ENCODE results near the gene MOK.
"Not testable (repeated sequence)": the region's sequence is repeated elsewhere in the genome, so short reads cannot be mapped to it uniquely, and the experiment has no call there.

The MOK gene

GRCh38 chr14:102320671-102321455, 15.9 kb upstream of the MOK start:
- no peak for DNase-seq

GRCh38 chr14:102320033-102320660, 15.2 kb upstream of the MOK start:
- no peak for DNase-seq

GRCh38 chr14:102319351-102320032, 14.5 kb upstream of the MOK start, which contains the start of gene ZNF839:
ZNF839 (plus strand) TSS chr14:102319746; CDS start chr14:102319766, 20 bp downstream.
- DNase-seq: peak in 1 of 2 experiments; percentile 30

GRCh38 chr14:102318781-102319276, 13.9 kb upstream of the MOK start:
- peak in 1 of 2 experiments; percentile 1 for DNase-seq

GRCh38 chr14:102317564-102318248, 12.7 kb upstream of the MOK start:
- DNase-seq: peak in 1 of 2 experiments; percentile 4

DNA sequence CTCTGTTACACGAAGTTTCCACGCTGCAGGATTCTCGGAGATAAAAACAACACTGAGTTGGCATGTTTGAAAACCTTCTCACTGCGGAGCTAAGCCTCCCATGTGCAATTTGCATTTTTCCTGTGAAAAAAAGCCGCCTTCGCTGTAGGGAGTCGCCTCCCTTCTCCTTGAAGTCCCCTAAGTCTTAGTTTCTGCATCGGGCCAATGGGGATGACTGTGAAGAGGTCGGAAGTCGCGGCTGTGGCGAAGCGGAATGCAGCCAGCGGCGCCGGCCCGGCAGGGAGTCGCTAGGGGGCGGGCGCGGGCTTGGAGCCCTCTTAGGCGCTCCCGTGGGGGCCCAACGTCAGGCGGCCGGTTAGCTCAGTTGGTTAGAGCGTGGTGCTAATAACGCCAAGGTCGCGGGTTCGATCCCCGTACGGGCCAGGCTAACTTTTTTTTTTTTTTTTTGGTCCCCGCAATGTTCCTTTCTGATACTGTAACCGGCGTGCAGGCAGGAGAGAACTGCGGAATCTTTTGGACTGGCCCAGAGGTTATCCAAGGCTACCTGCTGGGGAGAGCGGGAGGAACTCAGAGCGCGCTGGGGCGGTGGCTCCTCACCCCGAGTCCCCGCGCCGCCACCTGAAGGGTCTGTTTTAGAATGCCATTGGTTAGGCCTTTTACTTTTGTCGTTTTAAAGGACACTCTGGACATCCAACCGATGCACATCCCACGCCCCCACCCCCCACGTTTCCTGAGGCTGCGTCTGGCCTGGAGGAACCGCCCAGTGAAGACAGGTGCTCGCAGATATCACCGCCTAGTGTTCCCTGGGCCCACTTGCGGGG, 12.0 kb upstream of the MOK start:
- DNase-seq: peak in 1 of 2 experiments; percentile 77

DNA sequence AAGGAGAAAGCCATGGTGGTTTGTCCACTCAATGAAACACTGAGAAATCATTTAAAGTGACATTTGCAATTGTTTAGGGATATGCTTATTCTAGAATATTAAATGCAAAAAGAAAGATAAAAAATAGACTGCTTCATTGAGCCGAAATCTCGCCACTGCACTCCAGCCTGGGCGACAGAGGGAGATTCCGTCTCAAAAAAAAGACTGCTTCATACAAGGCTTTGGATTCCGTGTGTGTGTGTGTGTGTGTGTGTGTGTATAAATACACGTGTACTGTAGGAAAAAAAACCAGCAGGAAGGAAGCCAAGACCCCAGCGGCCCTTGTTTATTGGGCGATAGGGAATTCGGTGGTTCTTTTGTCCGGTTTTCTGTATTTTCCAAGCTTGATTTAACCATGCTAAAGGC, 11.4 kb upstream of the MOK start:
- DNase-seq: no peak

DNA sequence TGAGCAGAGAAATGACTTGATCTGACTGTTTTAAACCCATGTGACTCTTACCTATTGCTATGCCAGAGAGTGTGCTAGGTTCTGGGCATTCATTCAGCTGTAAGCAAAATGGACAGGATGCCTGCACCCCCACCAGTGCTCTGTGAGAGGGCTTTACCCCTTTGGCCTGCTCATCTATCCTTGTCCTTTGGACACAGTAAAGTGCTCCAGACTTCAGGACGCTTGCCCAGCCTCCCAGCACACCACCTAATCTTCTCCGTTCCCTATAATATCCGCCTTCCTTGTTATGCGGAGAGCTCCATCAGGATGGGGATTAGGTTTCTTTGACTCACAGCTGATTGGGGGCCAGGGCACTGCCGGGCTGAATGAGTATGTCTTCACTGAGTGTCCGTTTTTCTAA, 10.2 kb upstream of the MOK start:
- no peak for DNase-seq

- peak in 1 of 2 experiments; percentile 40 for DNase-seq
Observed at GRCh38 chr14:102314242-102315011, 9.5 kb upstream of the MOK start.

- DNase-seq: no peak
Observed at GRCh38 chr14:102303664-102304063, 1.3 kb downstream of the MOK start.

GRCh38 chr14:102298303-102299070, 6.5 kb downstream of the MOK start:
- DNase-seq: not testable (repeated sequence)

- no peak for DNase-seq
Observed at GRCh38 chr14:102297436-102298170, 7.4 kb downstream of the MOK start.

DNA sequence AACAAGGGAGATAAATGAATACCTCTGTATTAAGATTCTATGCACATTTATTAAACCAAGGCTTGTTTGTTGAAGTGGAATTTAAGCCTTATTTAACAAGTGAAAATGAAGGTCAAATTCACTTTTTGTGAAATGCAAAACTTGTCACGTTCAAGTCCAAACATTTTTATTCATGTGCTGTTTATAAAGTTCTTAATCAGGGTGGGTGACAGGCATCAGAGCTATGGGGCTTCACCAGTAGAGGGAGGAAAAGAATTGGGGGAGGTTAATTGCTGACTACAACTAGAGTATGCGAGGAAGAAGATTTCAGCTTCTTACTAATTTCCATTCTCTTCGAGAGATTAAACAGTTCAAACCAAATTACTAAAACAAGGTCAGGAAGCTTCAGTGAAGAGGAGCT, 9.7 kb downstream of the MOK start:
- no peak for DNase-seq

GRCh38 chr14:102293781-102294180, 11.2 kb downstream of the MOK start:
- no peak for DNase-seq

GRCh38 chr14:102292441-102292840, 12.5 kb downstream of the MOK start:
- no peak for DNase-seq

DNA sequence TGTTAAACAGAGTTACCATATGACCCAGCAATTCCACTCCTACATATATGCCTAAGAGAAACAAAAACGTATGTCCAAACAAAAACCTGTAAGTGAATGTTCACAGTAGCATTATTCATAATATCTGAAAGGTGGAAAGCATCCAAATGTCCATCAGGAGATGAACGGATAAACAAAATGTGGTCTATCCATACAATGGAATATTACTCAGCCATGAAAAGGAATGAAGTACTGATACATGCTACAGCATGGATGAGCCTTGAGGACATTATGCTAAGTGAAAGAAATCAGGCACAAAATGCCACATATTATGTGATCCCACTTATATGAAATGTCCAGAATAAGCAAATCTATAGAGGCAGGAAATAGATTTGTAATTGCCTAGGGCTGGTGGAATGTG, 16.8 kb downstream of the MOK start:
- no peak for DNase-seq

DNA sequence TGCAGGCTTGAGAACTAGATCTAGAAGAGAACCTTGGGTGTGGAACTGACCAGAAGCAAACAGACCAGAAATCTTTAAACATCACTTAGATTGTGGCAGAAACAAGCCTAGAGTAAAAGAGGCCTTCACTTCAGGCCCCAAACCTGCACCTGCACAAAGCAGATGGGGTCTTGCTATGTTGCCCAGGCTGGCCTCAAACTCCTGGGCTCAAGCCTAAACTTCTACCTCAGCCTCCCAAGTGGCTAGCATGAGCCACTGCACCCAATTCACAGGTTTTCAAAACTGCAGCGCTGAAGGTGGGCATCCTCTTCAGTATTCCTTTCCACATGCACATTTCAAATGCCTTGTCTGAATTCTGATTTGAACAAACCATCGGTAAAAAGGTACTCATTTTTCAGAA, 19.9 kb downstream of the MOK start:
- no peak for DNase-seq

GRCh38 chr14:102283631-102284129, 21.3 kb downstream of the MOK start:
- DNase-seq: no peak

DNA sequence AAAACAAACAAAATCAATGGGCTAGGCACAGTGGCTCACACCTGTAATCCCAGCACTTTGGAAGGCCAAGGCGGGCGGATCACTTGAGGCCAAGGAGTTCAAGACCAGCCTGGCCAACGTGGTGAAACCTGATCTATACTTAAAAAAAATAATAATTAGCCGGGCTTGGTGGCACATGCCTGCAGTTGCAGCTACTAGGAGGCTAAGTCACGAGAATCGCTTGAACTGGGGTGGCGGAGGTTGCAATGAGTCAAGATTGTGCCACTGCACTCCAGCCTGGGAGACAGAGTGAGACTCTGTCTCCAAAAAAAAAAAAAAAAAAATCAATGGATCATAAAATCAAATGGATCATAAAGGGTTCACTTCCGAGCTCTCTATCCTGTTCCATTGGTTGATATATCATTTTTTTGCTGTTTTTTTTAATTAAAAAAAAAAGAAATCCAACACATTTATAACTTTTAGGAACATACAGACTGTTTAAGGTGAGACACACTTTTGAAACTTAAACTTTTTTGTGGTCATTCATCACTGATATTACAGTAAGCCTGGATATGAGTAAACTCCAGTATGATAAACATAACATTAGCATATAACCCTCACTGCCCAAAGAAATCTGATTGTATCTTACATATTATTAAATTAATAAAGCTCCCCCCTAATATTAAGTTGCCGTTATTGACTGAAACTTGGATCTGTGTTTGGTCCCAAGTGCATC, 22.1 kb downstream of the MOK start:
- no peak for DNase-seq

All from cerebellar nuclear complex (tissue), 1 donor.